GM19328 (cell line): Measurements from ENCODE around the gene TPST2.

Experiments used
- ATAC-seq: cut with Tn5 transposase; IDR thresholded peaks from one replicate; pipeline ENCODE4 v1.9.1; 2021; ENCODE audit warnings: mild to moderate bottlenecking, moderate library complexity; ENCODE audit not compliant: unreplicated experiment

The TPST2 gene

DNA sequence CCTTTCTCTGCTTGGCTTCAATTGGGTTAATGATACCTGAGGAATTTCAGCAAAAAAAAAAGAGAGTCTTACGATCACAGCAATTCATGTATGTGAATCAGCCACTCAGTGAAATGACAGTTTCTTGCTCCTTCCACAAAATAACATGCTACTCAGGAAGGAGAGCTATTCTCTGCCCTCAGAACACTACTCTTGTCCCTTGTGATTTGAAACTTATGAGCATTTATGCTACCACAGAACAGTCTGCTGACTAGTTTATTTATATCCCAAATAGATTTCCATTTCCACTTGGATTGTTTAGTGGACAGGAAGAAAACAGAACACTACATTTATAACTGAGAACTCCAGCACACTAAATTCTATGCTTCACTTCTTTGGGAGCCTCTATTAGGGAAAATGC lies 86.2 kb downstream of the TPST2 start:
- ATAC-seq, result no peak

DNA sequence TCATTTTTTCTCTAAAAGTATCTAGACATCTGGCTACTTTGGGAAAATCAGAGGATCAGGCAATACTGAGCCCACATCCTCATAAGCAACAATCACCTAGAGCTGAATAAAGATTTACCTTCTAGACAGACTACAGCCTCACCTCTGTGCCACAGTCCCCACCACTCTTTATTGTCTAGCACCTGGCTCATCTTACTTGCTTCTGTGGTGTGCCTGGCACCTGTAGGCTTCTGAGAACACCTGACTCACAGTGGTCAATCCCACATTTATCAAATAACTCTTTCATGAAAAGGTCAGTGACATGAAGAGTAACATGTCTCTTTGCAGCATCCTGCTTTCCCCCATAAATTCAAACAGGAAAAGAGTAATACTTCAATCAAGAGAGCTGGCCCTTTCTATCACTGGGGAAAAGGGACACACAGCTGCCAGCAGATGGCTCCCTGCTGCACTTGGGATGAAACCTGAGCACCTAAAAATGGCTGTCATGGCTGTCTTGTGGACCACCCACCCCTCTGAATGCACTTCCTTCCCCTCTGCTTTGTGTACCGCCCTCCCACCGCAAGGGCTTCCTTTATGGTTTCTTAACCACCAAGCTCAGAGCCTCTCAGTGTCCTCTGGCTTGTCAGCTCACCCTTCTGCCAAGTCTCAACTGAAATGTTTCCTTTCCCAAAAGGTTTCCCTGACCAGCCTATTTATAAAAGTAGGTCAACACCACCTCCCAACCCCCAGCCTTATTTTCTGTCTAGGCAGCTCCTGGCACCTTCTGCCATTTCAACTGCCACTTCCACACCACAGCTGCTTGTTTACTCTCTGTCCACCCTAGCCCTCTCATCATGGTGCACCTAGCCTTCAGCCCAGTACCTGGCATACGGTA lies 87.0 kb downstream of the TPST2 start:
- no peak for ATAC-seq

DNA sequence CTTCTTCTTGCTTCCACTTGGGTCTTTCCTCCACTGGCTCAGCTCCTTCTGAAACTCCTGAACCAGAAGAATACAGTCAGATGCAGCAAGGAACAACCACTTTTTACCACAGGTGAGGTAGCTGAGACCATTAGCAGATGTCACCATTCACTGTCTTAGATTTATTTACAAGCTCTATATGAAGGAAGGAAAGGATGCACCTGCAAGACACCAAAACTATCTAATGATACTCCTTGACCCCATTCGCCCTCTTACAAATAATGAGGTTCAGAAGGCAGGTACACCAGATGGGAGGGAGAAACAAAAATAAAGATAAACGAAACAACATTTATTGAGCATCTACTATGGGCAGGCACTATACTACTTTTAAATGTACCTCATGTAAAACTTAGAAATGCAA lies 87.9 kb downstream of the TPST2 start:
- no peak for ATAC-seq

DNA sequence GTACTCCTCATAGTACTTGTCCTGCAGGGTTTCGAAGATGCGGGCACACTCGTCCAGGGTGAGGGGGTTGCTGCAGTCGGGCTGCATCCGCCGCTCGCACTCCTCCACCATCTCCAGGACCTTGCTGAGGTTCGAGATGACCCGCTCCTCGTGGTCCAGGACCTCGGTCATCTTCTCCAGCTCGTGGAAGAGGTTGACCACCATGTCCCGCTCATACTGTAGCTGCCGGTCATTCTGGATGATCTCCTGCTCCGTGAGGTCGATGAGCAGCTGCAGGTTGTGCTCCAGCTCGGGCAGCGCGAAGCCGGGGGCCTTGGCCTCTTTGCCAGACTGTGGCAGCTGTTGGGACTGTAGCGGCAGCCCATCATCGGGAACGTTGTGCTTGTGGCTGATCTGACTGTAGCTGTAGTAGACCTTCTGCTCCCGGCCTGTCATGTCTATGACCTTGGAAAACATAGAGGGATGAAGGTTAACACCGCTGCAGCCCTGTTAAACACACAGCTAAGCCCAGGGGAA lies 90.7 kb downstream of the TPST2 start:
- no peak for ATAC-seq

DNA sequence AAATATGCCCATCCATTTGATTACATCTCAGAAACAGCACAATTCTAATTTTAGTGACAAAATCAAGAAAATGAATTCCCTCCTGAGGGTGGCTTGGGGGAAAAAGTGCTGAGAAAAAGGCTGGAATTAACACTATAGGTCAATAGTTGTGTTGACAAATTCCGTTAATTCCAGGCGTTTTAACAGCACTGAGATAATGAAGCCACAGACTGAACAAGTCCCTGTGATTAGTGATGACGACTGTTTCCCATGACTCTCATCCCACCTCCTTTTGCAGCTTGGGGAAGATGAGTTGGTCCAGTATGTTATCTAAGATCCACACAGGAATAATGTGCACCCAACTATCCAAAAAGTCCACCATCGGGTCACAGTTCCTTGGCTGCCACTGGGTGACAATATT lies 93.5 kb downstream of the TPST2 start:
- ATAC-seq, result no peak

DNA sequence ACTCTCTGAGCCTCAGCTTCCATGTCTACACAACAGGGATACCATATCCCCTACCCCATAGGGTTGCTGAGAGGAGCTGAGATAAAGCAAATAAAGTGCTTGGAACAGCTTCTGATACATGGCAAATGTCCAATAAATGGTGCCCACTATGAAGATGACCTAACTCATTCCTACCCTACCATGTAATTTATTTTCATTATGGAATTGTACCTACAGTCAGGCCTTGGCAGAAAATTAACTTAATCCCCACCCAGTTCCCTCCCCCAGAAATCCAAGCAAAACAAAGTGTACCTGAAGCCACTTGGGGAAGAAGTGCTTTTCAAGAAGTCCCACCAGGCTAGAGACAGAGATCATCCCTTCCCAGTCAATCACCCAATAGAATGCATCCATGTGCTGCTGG lies 95.4 kb downstream of the TPST2 start:
- ATAC-seq, result no peak

DNA sequence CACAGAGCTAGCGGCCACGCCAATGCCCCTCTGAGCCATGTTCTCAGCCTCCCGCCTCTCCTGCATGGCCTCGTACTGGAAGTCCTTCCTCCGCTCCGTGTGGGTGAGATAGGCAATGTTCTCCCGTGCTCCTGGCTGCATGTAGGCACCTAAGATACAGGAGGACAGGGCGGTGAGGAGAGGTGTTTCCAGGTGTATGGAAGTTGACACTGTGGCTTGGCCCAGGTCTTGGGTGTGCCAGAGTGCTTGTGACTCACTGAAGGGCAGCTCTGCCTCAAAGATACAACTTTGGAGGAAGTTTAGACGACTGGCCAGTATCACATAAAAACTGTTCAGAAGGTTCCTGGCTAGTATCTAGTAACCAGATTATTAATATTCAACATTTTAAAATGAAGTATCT lies 97.7 kb downstream of the TPST2 start:
- no peak for ATAC-seq

DNA sequence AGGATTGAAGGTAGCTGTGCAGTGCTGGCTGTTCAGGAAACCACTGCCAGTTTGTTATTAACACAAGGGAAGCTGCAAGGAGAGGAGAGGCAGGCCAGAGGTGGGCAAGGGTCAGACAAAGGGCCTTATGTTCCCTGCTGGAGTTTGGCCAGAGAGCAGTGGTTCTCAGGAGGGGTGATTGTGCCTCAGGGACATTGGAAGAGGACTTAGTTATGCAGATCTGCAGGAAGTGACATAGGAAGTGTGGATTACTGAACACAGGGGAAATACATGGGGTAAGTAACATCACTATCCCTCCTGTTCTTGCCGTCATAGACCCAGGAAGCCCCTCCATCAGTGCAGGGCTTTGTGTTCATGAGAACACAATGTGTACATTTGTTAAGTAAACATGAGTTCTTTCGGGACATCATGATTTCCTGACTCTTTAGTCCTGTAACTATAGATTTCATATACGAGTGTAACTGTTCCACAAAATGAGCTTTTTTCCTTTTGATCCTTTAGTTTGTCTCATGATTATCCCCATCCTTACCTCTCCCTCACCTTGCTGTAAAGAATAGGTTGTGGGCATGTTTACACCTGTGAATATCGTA lies 100.4 kb downstream of the TPST2 start:
- ATAC-seq, result no peak

DNA sequence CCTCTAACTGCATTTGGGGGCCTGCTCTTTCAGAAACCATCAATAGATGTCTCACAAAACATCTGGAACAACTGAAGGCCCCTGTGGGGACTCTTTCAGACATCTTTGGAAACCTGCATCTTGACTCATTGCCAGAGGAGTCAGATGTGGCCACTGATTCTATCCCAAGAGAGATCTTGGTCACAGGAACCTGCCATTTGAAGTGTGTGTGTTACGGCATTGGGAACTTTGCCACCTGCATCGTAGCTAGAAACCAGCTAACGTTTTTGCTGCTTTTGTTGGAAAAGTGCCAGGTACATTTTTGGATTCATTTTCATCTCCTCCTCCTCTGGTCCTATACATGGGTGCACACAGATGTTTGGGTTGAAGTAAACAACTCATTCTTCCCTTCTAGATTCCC lies 101.9 kb downstream of the TPST2 start:
- no peak for ATAC-seq

DNA sequence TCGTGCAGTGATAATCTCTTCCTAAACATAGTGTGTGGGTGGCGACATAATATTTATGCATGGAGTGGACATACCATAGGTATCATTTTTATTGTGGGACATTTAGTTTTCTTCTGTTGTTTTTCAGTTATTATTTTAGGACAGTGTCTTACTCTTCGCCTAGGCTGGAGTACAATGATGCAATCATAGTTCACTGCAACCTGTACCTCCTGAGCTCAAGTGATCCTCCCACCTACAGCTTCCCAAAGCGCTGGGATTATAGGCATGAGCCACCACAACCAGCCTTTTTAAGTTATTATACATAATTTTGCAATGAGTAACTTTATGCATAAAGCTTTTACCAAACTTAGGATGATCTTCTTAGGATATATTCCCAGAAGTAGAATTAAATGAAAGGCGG lies 103.5 kb downstream of the TPST2 start:
- ATAC-seq, result no peak

DNA sequence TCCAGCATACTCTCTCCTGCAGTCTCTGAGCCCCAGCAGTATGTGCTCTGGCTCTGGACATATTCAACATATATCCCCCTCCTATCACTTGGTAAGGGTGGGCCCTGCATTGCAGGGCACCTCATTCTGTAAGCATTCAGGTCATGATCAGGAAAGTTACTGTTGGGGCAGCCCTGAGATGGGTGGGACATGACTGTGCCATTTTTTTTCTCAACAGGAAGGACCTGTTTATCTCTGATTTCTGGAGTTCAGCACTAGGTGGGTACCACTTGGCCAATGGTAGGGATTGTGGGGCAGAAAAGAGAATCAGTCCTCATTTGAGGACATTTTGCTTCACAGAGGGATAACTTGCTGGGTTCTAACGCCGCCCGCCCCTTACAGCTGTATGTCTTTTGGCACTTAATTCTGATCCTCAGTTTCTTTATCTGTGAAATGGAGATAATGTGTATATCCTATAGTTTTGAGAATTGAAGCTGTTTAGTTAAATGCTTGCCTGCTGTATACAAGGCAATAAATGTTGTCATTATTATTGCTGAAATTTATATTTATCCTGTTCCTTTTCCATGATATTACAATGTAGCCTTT lies 104.0 kb downstream of the TPST2 start:
- no peak for ATAC-seq

DNA sequence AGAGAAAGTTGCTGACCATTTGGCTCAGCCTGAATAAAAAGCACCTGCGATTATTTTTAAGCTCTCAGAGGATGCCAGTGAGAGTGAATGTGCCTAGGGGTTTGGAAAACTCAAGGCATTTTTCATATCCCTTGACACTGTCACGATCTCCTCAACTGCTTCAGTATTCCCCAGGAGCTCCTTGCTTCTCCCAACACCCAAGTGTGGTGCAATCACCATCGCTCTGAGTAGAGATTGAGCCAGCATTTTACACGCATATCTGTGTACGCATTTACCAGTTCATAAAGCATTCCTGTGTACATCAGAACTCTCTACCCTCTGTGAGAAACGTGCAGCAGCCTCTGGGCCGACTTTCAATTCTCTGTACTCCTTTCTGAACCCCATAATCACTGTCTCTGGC lies 104.9 kb downstream of the TPST2 start:
- no peak for ATAC-seq

DNA sequence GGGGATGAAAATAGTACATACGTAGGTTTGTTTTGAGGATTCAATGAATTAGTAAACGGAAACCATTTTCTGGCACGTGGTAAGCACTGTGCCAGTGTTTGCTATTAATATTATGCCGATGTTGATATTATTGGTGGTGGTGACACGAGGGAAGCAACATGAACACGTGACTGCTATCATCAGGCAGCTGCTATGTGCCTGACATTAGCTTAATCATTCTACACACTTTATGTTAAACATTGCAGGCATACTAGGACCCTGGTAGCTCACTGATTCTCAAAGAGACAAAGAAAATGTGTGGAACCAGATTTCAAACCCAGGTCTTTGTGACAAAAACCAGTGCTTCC lies 105.6 kb downstream of the TPST2 start:
- ATAC-seq, result no peak

DNA sequence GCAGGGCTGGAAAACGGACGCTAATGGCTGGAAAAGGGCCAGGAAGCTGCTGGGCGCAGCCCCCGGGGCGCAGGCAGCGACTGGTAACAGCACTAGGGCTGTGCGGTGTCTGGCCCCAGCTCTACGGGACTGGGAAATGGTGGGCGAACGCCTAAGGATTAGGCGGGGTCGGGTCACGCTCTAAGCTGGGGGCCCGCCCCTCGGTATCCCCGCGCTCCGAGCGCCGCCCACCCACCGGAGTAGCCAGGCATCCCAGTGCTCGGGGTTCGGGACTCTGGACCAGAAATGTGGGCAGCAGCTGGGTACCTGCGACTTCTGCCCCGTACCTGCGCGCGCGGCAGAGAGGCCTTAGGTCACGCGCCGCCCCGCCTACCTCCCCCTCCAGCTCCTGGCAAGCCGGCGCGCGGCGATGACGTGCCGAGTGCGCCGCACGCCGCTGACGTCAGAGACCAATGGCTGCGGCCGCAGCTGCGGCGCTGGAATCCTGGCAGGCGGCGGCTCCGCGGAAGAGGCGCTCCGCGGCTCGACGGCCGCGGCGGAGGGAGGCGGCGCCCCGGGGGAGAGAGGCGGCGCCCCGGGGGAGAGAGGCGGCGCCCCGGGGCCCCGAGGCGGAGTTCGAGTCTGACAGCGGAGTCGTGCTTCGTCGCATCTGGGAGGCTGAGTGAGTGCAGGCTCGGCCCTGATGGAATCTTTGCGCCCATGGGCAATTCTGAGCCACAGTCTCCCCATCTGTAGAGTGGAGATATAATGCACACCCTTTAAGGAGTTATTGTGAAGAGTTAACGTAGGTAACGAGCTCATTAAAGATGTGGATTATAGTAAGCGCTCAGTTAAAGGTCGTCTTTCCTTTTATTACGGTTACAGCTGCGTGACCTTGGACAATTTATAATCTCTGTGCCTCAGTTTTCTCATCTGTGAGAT lies 106.2 kb downstream of the TPST2 start, which contains the start of the genes HPS4 and SRRD:
Gene HPS4 (minus strand): TSS at position 345 of the 921 bp plus-strand sequence. CDS start 2,021 bp downstream, outside the sequence.
Gene SRRD (plus strand): TSS at position 439 of the 921 bp plus-strand sequence. CDS start 14 bp downstream, at position 453.
- peak; percentile 69 for ATAC-seq

DNA sequence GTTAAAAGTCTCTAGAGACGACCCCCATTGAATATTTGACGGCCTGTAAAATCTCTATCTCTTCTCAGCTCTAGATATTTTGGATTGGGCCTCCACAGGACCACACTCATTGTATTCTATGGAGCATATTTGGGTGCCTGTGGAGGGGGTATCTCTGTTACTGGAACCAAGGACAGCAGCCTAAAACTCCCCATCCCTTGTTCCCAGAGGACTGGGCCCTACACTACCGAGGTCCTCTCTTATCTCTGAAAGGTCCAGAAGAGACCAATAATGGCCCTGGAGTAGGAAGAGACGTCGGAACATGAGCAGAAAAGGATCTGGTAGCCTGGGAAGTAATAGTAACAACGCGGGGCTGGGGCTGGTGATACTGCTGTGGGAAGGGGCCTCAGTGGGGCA lies 106.9 kb downstream of the TPST2 start:
- no peak for ATAC-seq

DNA sequence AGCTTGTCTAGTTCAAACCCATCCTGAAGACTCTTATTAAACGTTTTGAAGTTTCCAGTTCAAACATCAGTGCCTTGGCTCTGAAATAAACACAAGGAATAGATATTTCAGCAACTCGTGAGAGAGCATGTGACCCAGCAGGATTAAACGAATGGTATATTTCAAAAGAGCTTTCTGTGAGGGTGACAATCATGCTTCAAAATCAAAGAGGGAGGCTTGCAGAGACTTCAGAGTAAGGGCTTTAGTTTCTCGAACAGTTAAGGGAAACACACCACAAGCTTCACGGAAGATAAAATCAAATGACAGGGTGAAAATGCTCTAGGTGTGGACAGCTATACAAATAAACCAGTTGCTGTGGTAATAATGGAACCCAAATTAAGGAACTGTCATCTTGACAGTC lies 107.8 kb downstream of the TPST2 start:
- no peak for ATAC-seq

DNA sequence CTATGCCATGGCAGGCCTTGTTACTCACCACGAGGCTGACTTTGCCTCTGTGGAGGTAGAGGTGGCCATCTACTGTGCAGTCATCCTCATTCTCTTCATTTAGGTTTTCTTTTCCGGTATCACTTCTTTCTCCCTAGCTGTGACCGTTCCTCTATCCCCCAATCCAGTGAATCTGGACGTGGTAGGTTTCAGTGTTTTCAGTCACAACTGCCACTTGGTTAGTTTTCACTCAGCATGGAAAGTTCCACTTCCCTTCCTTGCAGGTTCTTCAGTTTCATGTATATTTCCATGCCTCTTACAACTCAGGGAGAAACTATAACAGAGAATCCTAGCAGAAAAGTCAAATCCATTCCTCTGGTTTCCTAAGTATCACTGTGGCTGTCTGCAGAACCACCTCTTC lies 108.2 kb downstream of the TPST2 start:
- ATAC-seq, result no peak

DNA sequence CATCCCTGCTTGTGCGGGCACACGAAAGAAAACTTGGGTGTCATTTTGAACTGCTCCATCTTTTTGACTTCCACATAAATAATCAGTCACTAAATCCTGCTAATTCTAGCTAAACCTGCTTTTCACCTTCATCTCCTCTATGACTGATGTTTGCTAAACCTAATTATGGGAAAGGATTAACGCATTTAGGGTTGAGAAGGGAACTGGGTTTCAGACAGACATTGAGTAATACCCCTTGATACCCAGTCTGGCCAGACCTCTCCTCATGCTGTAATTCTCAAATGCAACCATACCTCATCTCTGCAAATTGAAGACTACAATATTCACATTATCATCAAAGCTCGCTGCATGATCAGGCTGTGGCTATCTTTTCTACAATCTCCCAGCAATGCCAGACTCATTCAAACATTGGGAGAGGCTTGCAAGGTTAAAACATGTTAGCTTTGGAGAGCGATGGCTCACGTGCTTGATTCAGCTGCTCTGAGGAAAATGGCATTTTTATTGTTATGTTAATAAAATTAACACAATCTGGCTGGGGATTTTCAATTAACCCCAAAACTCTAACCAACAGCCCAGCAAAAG lies 108.7 kb downstream of the TPST2 start:
- ATAC-seq, result no peak

DNA sequence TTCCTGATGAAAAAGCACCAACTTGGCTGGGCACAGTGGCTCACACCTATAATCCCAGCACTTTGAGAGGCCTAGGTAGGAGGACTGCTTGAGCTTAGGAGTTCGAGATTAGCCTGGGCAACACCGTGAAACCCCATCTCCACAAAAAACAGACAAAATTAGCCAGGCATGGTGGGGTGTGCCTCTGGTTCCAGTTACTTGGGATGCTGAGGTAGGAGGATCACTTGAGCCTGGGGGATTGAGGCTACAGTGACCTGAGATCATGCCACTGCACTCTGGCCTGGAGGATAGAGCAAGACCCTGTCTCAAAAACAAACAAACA lies 109.4 kb downstream of the TPST2 start:
- ATAC-seq, result no peak

DNA sequence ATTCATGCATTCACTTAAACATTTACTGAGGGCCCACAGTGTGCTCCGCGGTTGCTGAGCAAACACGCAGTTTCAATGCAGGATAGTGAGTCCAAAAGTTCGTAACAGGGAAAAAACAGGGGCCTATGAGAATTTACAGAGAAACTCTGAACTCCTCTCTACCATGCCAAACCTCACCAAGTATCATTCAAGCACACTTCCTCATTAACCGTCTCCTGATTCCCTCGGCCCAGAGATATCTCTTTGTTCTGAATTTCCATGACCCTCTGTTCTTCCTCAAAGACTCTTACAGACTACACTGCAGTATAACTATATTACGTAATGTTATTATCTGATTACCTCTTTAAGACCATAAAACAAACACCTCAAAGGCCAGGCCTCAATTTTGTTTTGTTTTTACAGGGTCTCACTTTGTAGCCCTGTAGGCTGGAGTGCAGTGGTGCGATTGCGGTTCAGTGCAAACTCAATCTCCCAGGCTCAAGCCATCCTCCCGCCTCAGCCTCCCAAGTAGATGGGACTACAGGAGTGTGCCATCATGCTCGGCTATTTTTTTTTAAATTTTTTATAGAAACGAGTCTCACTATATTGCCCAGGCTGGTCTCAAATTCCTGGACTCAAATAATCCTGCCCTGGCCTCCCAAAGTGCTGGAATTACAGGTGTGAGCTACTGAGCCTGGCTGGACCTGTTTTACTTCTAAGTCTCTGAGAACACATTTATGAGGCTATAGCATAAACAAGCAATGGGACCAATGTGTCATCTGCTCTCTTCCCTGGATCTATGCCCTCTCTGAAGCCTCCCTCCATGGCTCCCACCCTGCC lies 109.9 kb downstream of the TPST2 start:
- no peak for ATAC-seq
